HG02840 (cell line): ENCODE data around the gene CNGB1.
"Not testable (repeated sequence)": the region's sequence is repeated elsewhere in the genome, so short reads cannot be mapped to it uniquely, and the experiment has no call there.

Experiments
- ATAC-seq: cut with Tn5 transposase; IDR thresholded peaks from one replicate; pipeline ENCODE4 v1.9.1; 2021; ENCODE audit warnings: mild to moderate bottlenecking, moderate library complexity, moderate number of reproducible peaks; ENCODE audit not compliant: unreplicated experiment, low FRiP score

The CNGB1 gene

DNA sequence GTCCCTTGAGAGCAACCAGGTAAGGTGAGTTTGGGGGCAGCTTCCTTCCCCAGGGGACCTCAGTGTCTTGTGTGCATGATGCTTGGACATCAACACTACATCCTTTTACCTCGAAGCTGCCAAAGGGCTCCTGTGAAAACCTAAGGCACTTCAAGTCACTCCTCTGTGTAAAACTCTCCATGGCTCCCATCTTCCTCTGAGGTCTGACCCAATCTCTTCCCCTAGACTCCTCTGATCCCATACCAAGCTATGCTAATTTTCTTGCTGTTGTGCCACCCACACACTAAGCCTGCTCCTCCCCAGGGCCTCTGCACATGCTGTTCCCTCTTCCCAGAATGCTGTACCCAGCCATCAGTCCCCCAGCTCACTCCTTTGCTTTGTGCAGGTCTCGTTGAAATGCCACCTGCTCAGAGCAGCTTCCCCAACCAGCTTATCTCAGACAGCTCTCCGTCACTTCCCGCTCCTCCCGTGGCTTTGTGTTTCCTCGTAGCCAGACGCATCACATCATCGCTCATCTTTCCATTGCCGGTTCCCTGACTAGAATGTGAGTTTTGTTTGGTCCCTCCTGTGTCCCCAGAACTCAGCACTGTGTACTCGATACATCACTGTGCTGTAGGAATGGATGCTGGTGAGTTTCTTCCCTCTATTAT lies 78.4 kb downstream of the CNGB1 start:
- ATAC-seq, result no peak

- ATAC-seq, result no peak
Measured at GRCh38 chr16:57892041-57892440, 78.9 kb downstream of the CNGB1 start.

- ATAC-seq, result no peak
Measured at GRCh38 chr16:57890752-57891111, 80.2 kb downstream of the CNGB1 start.

GRCh38 chr16:57889960-57890751 lies 80.8 kb downstream of the CNGB1 start:
- ATAC-seq, result no peak

DNA sequence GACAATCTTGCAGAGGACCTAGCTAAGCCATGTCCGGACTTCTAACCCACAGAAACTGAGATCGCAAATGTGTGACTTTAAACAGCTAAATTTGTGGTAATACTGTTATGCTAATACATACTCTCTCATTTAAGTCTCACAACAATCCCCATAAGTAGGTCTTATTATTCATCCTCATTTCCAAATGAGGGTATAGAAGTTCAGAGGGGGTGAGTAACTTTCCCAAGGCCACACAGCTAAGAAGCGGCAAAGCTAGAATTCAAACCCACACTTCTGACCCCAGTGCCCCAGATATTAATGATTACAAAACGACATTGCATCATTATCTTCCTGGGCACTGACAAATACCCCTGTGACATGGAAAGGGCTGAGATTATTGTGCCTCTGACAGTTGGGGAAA lies 81.4 kb downstream of the CNGB1 start:
- ATAC-seq, result no peak

DNA sequence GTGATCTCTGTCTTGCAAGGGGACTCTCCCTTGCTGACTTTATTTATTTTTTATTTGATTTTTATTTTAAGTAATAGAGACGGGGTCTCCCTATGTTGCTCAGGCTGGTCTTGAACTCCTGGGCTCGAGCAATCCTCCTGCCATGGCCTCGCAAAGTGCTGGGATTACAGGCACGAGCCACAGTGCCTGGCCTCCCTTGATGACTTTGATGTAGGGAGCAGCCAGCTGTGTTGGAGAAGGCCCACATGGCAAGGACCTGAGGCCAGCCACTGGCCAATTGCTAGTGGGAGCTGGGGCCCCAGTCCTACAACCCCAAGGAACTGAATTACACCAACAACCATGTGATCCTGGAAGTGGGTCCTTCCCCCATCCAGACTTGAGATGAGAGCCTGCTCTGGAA lies 81.8 kb downstream of the CNGB1 start:
- ATAC-seq, result no peak

DNA sequence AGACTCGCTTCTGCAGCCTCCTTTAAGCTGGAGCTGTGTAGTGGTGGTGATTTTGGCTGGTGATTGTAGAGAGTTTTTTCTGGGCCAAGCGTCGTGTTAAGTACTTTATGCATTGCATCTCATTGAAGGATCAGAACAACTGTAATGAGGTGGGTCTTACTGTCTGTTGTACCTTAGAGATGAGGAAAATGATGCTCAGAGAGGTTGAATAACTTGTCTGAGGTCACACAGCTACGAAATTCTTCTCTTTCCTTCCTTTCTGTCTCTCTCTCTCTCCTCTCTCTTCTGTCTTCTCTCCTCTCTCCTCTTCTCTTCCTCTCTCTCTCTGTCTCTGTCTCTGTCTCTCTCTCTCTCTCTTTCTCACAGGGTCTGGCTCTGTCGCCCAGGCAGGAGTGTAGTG lies 82.8 kb downstream of the CNGB1 start:
- no peak for ATAC-seq

DNA sequence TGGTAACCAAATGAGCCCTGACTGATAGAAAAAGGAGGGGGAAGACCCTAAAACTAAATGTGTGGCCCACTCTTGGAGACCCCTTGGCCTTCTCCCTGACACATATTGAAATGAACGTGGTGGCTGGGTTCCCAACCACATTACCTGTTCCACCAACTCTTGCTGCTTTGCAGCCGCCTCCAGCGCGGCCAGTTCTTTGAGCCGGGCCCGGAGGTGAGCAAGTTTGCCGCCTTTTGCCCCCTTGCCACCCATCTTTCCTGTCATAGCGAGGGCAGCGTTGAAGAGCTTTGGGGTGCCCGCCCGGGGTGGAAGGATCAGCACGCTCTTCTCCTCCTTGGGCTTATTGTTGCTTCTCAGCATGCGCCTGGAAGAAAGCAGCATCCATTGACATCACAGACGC lies 83.2 kb downstream of the CNGB1 start:
- ATAC-seq, result no peak

GRCh38 chr16:57886427-57886826 lies 84.5 kb downstream of the CNGB1 start:
- ATAC-seq, result no peak

GRCh38 chr16:57884655-57885133 lies 86.2 kb downstream of the CNGB1 start:
- no peak for ATAC-seq

DNA sequence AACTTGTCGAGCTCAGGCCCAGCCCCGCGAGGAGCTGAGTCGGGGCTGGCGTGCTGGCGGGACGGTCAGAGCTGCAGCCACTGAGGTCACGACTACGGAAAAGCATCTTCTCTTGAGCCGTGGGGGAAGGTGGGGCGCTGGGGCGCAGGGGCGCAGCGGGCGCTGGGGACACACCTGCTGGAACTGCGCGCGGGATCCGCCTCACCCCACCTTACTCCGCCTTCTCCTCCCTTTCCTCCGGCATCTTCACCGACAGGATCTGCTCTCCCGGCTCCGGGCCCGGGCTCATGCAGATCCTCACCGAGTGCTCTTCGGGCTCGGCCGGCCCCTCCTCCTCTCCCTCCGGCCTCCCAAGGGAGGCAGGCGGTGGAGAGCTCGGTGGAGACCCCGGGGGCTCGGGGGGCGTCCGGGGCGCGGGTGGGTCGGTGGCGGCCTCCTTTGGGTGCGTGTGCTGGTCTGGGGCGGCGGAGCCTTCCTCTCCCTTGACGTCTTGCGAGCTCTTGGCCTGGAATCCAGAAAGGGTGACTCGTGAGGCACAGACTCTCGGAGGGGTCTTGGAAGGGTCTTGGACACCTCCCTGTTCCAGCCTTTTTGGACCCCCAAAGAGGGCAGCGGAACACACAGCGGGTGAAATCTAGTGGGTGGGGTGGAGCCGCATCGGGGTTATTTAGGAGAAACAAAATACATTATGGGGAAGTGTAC lies 86.8 kb downstream of the CNGB1 start:
- no peak for ATAC-seq

DNA sequence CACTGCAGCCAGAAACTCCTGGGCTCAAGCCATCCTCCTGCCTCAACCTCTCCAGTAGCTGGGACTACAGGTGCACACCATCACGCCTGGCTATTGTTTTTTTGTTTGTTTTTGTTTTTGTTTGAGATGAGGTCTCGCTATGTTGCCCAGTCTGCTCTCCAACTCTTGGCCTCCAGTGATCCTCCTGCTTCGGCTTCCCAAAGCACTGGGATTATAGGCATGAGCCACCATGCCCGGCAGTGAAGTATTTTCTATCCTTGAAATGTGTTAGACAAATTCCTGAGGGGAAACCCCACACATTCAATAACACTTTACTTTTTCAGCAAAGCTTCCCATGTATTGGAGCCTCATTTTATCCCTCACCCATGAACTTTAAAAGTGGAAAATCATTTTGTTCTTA lies 87.4 kb downstream of the CNGB1 start:
- no peak for ATAC-seq

DNA sequence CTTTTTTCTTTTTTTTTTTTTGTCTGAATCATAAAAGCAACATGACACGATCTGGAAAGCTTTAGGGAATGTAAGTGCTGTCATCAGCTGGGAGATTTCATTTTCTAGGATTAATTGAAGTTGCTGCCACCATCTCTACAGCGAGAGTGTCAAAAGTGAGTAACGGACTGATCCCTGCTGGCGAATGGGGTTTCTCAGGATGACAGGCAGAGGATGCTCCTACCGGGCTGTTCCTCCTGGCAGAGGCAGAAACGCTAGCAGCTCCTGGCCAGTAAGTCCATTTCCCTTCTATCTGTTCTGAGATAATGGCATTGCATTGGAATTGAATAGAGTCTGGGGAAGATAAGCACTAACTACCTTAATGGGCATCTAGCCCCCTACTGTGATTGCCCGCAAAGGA lies 88.1 kb downstream of the CNGB1 start:
- no peak for ATAC-seq

GRCh38 chr16:57882206-57882605 lies 88.7 kb downstream of the CNGB1 start:
- ATAC-seq, result no peak

GRCh38 chr16:57878586-57878985 lies 92.3 kb downstream of the CNGB1 start:
- no peak for ATAC-seq

DNA sequence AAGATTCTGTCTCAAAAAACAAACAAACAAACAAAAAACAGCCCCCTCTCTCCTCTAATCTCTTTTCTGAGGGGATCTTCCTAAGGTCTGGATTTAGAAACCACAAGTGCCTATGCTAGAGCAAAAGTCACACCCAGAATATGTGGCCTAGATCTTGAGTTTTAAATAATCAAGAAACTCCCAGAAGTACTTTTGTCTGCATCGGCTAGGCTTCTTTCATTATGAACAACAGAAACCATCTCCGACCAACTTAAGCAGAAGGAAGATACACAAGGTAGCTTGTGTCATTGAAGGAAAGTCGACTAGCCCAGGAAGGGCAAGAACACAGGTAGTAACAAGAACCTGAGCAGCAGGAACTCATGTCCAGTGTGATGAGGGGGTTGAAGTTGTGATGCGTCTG lies 94.7 kb downstream of the CNGB1 start:
- no peak for ATAC-seq

DNA sequence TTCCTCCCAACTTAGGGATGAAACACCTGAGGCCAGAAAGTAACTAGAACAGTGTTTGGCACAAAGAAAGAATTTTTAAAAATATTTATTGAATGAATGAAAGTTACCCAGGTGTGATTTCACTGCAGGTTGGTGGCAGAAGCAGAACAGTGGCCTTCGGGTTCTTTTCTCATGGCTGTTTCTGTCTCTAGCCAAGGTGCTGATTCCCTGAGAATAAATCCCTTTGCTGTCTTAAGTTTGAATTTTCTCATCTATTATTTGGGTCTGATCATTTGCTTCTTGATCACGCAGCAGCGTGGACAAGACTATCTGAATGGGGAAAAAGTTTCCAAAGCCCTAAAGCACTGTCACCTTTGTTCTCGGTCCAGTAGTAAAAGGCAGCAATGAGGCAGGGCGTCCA lies 95.6 kb downstream of the CNGB1 start:
- no peak for ATAC-seq

DNA sequence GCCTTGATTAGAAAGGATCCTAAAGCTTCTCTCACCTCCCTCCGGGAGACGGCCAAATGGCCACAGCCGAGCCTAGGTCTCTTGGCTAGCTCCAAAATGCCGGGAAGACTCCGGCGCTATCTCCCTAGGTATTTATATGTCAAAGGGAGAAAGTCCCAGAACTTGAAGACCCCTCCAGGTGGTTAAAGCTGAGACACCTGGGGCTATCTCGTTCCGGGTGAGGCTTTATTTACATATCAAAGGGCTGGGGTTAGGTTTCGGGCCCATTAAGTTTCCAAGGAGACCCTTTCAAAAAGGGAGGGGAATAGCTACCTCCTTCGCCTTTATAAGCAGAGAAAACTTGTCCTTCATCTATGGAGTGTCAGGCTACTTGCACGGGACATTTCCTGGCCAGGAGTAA lies 97.7 kb downstream of the CNGB1 start:
- ATAC-seq, result no peak

DNA sequence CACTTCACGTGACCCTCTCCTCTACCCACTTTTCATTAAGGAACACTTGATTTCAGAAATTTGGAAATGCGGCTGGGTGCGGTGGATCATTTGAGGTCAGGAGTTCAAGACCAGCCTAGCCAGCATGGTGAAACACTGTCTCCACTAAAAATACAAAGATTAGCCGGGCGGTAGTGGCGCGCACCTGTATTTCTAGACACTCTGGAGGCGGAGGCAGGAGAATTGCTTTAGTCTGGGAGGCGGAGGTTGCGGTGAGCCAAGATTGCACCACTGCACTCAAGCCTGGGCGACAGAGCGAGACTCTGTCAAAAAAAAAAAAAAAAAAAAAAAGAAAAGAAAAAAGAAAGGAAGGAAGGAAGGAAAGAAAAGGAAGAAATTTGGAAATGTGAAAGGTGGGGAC lies 98.2 kb downstream of the CNGB1 start:
- not testable (repeated sequence) for ATAC-seq

GRCh38 chr16:57871456-57871855 lies 99.5 kb downstream of the CNGB1 start:
- ATAC-seq, result no peak

DNA sequence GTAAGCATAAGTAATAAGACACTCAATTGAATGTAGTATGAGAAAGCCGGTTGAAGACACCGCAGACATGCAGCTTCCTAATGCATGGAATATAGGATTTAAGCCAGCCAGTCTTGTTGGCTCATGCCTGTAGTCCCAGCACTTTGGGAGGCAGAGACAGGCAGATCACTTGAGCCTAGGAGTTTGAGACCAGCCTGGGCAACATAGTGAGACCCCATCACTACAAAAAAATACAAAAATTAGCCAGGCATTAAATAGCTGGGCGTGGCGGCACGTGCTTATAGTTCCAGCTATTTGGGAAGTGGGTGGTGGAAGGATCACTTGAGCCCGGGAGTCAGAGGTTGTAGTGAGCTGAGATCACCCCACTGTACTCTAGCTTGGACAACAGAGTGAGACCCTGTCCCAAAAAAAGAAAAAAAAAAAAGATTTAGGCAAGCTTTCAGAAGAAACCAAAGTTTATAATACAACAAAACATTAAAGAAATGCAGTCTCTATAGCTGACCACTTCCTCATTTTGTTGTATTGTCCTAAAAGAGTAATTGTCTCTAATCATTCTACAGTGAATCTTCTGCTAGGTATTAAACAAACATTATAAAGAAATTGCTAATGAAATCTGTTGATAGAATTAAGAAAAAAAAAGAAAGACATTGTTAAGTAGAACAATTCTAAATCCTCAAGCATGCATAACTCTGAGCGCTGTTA lies 100.0 kb downstream of the CNGB1 start:
- no peak for ATAC-seq
